ENCODE results near the gene POLE2. TPM values are rescaled to one million over a fixed set of nuclear protein-coding genes. Genes with fewer than 3 reads are reported as not detected.
"Not testable (repeated sequence)": the region's sequence is repeated elsewhere in the genome, so short reads cannot be mapped to it uniquely, and the experiment has no call there.

POLE2 gene, protein sequence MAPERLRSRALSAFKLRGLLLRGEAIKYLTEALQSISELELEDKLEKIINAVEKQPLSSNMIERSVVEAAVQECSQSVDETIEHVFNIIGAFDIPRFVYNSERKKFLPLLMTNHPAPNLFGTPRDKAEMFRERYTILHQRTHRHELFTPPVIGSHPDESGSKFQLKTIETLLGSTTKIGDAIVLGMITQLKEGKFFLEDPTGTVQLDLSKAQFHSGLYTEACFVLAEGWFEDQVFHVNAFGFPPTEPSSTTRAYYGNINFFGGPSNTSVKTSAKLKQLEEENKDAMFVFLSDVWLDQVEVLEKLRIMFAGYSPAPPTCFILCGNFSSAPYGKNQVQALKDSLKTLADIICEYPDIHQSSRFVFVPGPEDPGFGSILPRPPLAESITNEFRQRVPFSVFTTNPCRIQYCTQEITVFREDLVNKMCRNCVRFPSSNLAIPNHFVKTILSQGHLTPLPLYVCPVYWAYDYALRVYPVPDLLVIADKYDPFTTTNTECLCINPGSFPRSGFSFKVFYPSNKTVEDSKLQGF
- 1.9 and 11.6 TPM in 2 replicates for total RNA-seq

- DNase-seq (ENCODE audit: low read depth), result no peak
Observed at GRCh38 chr14:49687942-49688700, at the start of gene POLE2. Gene POLE2, minus strand, starts transcription at chr14:49688214. Its CDS starts 11 bp downstream, at chr14:49688203.

DNA sequence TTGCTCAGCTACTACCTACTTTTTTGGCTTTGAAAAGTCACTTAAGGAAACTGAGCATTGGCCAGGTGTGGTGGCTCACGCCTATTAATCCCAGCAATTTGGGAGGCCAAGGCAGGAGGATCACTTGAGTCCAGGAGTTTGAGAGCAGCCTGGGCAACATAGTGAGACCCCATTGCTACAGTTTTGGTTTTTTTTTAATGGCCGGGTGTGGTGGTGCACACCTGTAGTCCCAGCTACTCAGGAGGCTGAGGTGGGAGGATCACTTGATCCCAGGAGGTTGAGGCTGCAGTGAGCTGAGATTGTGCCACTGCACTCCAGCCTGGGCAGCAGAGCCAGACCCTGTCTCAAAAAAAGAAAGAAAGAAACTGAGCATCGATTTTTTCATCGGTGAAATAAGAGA lies 47.7 kb upstream of the POLE2 start:
- not testable (repeated sequence) for DNase-seq (ENCODE audit: low read depth)

GRCh38 chr14:49733836-49734235 lies 45.8 kb upstream of the POLE2 start:
- no peak for DNase-seq (ENCODE audit: low read depth)

GRCh38 chr14:49732896-49733295 lies 44.9 kb upstream of the POLE2 start:
- DNase-seq (ENCODE audit: low read depth), result no peak

DNA sequence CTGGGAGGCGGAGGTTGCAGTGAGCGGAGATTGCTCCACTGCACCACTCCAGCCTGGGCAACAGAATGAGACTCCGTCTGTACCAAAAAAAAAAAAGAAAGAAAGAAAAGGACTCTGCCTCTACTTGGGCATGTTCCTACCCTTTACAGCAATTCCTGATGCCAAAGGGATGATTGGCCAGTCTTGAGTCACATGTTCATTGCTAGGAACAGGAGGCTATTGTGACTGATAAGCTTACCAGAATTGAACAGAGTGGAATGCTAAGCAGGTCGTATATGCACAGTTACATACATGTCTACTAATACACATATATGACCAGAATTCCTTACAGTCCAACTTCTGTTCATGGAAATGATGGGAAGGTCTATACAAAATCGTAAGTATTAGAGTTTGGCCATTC lies 39.2 kb upstream of the POLE2 start:
- DNase-seq (ENCODE audit: low read depth), result no peak

GRCh38 chr14:49721733-49722435 lies 33.9 kb upstream of the POLE2 start:
- not testable (repeated sequence) for DNase-seq (ENCODE audit: low read depth)

- DNase-seq (ENCODE audit: low read depth), result no peak
Observed at GRCh38 chr14:49720744-49721143, 32.7 kb upstream of the POLE2 start.

DNA sequence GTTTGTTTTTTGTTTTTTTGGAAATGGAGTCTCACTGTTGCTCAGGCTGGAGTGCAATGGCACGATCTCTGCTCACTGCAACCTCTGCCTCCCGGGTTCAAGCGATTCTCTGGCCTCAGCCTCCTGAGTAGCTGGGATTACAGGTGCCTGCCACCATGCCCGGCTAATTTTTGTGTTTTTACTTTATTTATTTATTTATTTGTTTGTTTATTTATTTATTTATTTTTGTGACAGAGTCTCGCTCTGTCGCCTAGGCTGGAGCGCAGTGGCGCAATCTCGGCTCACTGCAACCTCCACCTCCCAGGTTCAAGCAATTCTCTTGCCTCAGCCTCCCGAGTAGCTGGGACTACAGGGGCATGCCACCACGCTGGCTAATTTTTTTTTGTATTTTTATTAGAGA lies 23.0 kb upstream of the POLE2 start:
- not testable (repeated sequence) for DNase-seq (ENCODE audit: low read depth)

GRCh38 chr14:49704471-49704870 lies 16.5 kb upstream of the POLE2 start:
- not testable (repeated sequence) for DNase-seq (ENCODE audit: low read depth)

- DNase-seq (ENCODE audit: low read depth), result no peak
Observed at GRCh38 chr14:49703965-49704364, 16.0 kb upstream of the POLE2 start.

DNA sequence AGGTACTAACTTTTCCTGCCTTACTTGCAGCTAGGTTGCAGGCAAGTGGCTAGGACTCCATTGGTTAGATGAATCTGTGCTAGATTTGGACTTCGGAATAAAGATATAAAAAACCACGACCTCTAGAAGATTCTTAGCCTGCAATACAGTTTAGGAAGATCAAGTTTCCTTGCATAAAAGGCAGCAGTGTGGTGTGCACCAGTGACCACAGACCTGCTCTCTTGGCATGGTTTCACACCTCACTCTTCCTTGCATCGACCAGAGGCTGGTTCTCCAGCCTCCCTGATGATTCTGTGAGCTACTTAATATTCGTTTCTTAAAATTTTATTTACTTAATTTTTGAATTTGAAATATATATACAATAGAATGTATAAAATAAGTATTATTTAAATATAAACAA lies 14.7 kb upstream of the POLE2 start:
- DNase-seq (ENCODE audit: low read depth), result no peak

- DNase-seq (ENCODE audit: low read depth), result not testable (repeated sequence)
Observed at GRCh38 chr14:49693735-49694124, 5.7 kb upstream of the POLE2 start.

DNA sequence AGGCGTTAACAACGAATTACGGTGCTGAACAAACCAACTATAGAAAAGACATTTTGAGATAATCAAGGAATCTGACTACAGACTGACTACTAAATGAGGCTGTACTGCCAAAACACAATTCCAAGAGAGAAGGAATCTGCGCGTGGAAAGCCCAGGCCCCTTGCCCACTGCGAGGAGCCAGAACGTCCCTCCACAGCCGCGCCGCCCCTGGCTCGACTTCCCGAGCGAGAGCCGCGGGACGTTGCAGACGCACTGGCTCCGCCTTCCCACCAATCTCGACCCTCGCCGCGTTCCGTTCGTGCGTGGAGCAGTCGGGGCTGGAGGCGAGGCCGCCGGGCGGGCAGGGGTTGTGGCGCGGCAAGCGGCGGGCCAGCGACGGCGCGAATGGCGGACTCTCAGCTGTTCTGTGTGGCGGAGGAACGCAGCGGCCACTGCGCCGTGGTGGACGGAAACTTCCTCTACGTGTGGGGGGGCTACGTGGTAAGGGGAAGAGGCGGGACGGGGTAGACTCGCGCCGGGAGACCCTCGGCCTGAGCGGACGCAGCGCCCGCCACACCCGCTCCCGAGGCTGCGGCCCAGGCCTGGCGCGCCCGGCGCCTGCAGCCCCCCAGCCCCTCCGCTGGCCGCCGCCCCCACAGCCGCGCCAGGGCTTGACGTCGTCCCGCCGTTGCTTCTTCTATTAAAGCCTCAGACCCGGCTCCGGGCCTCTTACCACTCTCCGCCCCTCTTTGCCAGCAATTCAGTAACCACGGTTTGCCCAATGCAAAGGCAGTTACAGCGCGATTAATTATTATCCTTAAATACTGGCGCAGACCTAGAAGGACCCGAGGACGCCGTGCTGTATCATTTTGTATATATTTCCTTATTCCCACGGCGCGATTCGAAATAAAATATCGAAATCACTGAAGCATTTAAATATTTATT lies 5.1 kb upstream of the POLE2 start, which contains the start of gene KLHDC1:
Gene KLHDC1, plus strand, starts transcription at position 310 of the 924 bp plus-strand sequence. Its CDS starts 75 bp downstream, at position 385.
- peak; percentile 78 for DNase-seq (ENCODE audit: low read depth)

GRCh38 chr14:49692193-49692757 lies 4.3 kb upstream of the POLE2 start:
- no peak for DNase-seq (ENCODE audit: low read depth)

GRCh38 chr14:49691031-49691430 lies 3.0 kb upstream of the POLE2 start:
- no peak for DNase-seq (ENCODE audit: low read depth)

DNA sequence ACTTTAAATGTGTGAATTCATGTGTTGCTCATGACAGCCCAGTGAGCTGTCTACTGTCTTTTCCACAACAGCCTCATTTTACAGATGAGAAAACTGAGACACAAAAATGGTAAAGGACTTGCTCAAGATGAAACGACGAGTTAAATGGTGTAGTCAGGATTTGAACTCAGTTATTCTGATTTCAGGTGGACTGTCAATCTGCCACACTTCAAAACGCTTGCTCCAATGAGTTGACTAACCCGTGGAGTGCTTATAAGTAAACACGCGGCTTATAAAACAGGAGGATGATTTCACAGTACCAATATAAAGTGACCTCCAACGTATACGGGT lies 652 bp upstream of the POLE2 start:
- DNase-seq (ENCODE audit: low read depth), result no peak

GRCh38 chr14:49686425-49686824 lies 1.6 kb downstream of the POLE2 start:
- no peak for DNase-seq (ENCODE audit: low read depth)

GRCh38 chr14:49679271-49679670 lies 8.7 kb downstream of the POLE2 start:
- DNase-seq (ENCODE audit: low read depth), result peak; percentile 69

DNA sequence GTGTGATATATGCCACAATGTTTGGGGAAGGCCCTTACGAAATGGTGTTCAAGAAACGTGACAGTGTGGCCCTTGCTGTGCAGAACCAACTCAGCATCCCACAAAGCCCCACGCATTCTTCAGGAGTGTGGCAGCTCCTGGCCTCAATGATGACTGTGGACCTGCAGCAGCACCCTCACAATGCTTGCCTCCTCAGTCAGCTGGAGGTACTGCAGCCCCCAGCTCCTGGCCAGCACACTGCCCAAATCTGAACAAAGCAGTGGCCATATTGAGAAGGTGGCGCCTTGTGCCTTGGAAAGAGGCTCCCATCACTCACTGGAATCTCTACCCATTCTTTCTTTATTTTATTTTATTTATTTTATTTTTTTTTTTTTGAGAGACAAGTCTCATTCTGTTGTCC lies 10.4 kb downstream of the POLE2 start:
- no peak for DNase-seq (ENCODE audit: low read depth)

DNA sequence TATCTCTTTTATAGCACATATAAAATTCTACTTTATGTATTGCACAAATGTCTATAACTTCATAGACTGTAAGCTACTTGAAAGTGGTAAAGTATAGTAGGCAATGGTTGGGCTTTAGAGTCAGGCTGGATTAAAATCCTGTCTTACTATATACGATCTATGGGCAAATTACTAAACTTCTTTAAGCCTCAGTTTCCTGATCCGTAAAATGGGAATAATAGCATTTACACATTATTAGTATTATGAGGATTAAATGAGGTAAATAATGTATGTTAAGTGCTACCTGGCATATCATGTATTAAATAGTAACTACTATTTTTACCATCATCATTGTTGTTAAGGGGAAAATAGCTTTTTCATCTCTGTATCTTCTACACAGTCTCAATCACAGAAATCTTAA lies 14.4 kb downstream of the POLE2 start:
- DNase-seq (ENCODE audit: low read depth), result no peak

DNA sequence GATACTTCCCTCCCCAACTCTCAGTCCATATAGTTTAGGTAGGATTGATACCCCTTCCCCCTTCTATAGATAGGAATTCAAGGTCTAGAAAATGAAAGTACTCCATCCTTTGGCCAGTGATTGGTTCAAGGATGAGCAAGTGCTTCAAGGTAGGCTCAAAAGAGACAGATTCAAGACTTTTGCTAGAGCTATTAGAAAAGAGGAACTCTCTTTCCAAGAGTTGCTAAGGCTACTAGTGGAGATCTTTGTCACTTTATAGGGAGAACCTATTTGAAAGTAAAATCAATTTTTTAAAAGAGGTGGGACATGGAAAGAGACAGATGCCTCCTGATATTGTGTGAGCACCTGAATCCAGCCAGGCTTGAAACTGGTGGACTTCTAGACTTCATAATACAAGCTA lies 17.5 kb downstream of the POLE2 start:
- DNase-seq (ENCODE audit: low read depth), result no peak
